HepG2 (cell line): ENCODE measurements around the gene NBEAL2. TPM values are rescaled to one million over a fixed set of nuclear protein-coding genes. Genes with fewer than 3 reads are reported as not detected.

Experiments used
- ATAC-seq: fragments of 200-7000 bp; cut with Tn5 transposase; 3 replicates; pipeline ENCODE4 v1.9.1; 2020; ENCODE audit warnings: mild to moderate bottlenecking, moderate library complexity
- BruUV-seq: library from RNA; stranded (reverse); fragments of 400-500 nt; replicated peaks from 2 replicates; lab custom pipeline; 2021; lab: Mats Ljungman, UMichigan
- CTCF ChIA-PET: fragments of 300-600 bp; formaldehyde crosslinking; extraction: SDS; loops from one replicate; lab custom pipeline; 2021; ENCODE audit warnings: low total read pairs, inconsistent platforms, low intra/inter-chr PET ratio; lab: Yijun Ruan, JAX
- POLR2A ChIA-PET: fragments of 350-600 bp; sonication (Branson Sonifier 250); formaldehyde crosslinking; loops from one replicate; lab custom pipeline; 2020; ENCODE audit warnings: antibody characterized with exemption, inconsistent platforms; lab: Yijun Ruan, JAX
- DNase-seq: peaks from one replicate; pipeline ENCODE4 v3.0.0-alpha.2; 2015; ENCODE audit warnings: low spot score
- FAIRE-seq: peaks from 3 replicates; lab custom pipeline; 2011; peaks lifted over from hg19 to GRCh38; lab: Jason Lieb, UNC
- H2AFZ ChIP-seq: one replicate; pipeline ENCODE4 v1.6.1; 2011; ENCODE audit warnings: low read length, inconsistent platforms
- H3K27ac ChIP-seq: fragments of 300-600 bp; 3 replicates; pipeline ENCODE4 v1.8.0; 2011; ENCODE audit warnings: mixed run types, mild to moderate bottlenecking, mixed read lengths, low read length, inconsistent platforms; ENCODE audit not compliant: insufficient read depth; ENCODE audit errors: extremely low read length
- H3K27me3 ChIP-seq, 2 experiments: fragments of 200-600 bp in 1 of 2; 2 replicates in 1 of 2; 3 replicates in 1 of 2; pipeline versions ENCODE4 v1.6.0 to v1.8.0; 2011; ENCODE audit warnings: low read length in 2 of 2, mild to moderate bottlenecking in 2 of 2, moderate library complexity in 2 of 2, inconsistent platforms in 1 of 2; ENCODE audit not compliant: insufficient read depth in 2 of 2, control insufficient read depth in 1 of 2
- H3K36me3 ChIP-seq, 2 experiments: fragments of 200-600 bp in 1 of 2; replicated peaks in 1 of 2; 2 replicates in 1 of 2; 3 replicates in 1 of 2; pipeline versions ENCODE4 v1.5.1 to v1.8.0; 2011; ENCODE audit warnings: low read length in 2 of 2, inconsistent platforms in 1 of 2; ENCODE audit not compliant: insufficient read depth in 2 of 2, control insufficient read depth in 1 of 2
- H3K4me1 ChIP-seq: 2 replicates; pipeline ENCODE4 v1.5.1; 2012; ENCODE audit warnings: low read length, inconsistent platforms; ENCODE audit not compliant: insufficient read depth
- H3K4me2 ChIP-seq: 2 replicates; pipeline ENCODE4 v1.6.0; 2011; ENCODE audit warnings: low read depth, low read length, inconsistent platforms
- H3K4me3 ChIP-seq, 3 experiments: fragments of 200-600 bp in 1 of 3; sonication (generic), shearing (Covaris generic) in 1 of 3; replicated peaks in 1 of 3; 2 replicates each; pipeline ENCODE4 v1.5.1; 2011 to 2016; ENCODE audit warnings: low read length in 3 of 3, inconsistent platforms in 2 of 3, low read depth in 2 of 3, mild to moderate bottlenecking in 2 of 3, control low read depth in 1 of 3, mixed read lengths in 1 of 3; ENCODE audit not compliant: insufficient read depth in 1 of 3
- H3K79me2 ChIP-seq: one replicate; pipeline ENCODE4 v1.6.1; 2011; ENCODE audit warnings: low read length, inconsistent platforms; ENCODE audit not compliant: insufficient read depth
- H3K9ac ChIP-seq: 2 replicates; pipeline ENCODE4 v1.6.0; 2011; ENCODE audit warnings: mild to moderate bottlenecking, low read depth, low read length, inconsistent platforms; ENCODE audit not compliant: insufficient read depth
- H3K9me3 ChIP-seq: 2 replicates; pipeline ENCODE4 v1.5.1; 2012; ENCODE audit warnings: mild to moderate bottlenecking, low read length
- H4K20me1 ChIP-seq: 2 replicates; pipeline ENCODE4 v1.6.0; 2011; ENCODE audit warnings: inconsistent platforms, mild to moderate bottlenecking, low read length, moderate library complexity; ENCODE audit not compliant: insufficient read depth
- ATF7 ChIP-seq, 2 experiments: fragments of 450-650 bp in 1 of 2; sonication (generic) in 1 of 2; formaldehyde crosslinking in 1 of 2; IDR thresholded peaks; 2 replicates each; pipeline versions ENCODE4 v1.4.0 to v1.6.1; 2016 to 2020; ENCODE audit warnings: antibody characterized with exemption in 1 of 2, mild to moderate bottlenecking in 1 of 2, missing genetic modification reagents in 1 of 2
- GZF1 ChIP-seq: sonication (generic); formaldehyde crosslinking; IDR thresholded peaks from 2 replicates; pipeline ENCODE4 v1.5.1; 2020; ENCODE audit warnings: mild to moderate bottlenecking, missing genetic modification reagents
- HNRNPLL ChIP-seq: fragments of 200-400 bp; formaldehyde crosslinking; IDR thresholded peaks from 2 replicates; pipeline ENCODE4 v1.6.1; 2017; ENCODE audit warnings: mild to moderate bottlenecking, low read depth, low read length; ENCODE audit not compliant: poor library complexity, severe bottlenecking
- KAT2B ChIP-seq: fragments of 150-350 bp; IDR thresholded peaks from 2 replicates; pipeline ENCODE4 v1.6.1; 2014; ENCODE audit warnings: low read depth, low read length, borderline replicate concordance
- NFE2L1 ChIP-seq: sonication (generic); formaldehyde crosslinking; IDR thresholded peaks from 2 replicates; pipeline ENCODE4 v1.4.0; 2020; ENCODE audit warnings: missing genetic modification reagents, mild to moderate bottlenecking, borderline replicate concordance
- TOE1 ChIP-seq: sonication (generic); formaldehyde crosslinking; IDR thresholded peaks from 2 replicates; pipeline ENCODE4 v1.4.0; 2020; ENCODE audit warnings: mild to moderate bottlenecking, missing genetic modification reagents
- ZNF432 ChIP-seq: sonication (generic); formaldehyde crosslinking; IDR thresholded peaks from 2 replicates; pipeline ENCODE4 v1.5.0; 2020; ENCODE audit warnings: missing genetic modification reagents, mild to moderate bottlenecking, borderline replicate concordance
- ZNF468 ChIP-seq: sonication (generic); formaldehyde crosslinking; IDR thresholded peaks from 2 replicates; pipeline ENCODE4 v1.8.0; 2022; ENCODE audit warnings: mild to moderate bottlenecking, moderate library complexity, missing genetic modification reagents
- ZNF776 ChIP-seq: sonication (generic); formaldehyde crosslinking; IDR thresholded peaks from 2 replicates; pipeline ENCODE4 v1.4.0; 2020; ENCODE audit warnings: mild to moderate bottlenecking, missing genetic modification reagents
- WGBS: methylation state at CpG from one replicate; pipeline ENCODE4 v1.1.6; 2017; ENCODE audit warnings: low lambda C conversion rate; 5-methylcytosine and 5-hydroxymethylcytosine counted together
- in situ Hi-C: cut with HindIII; loops from 2 replicates; pipeline ENCODE4 v1.10.0; 2017; ENCODE audit warnings: low pct_unique_long_range_greater_than_20kb; ENCODE audit not compliant: extremely low pct_ligation_motif_present
- intact Hi-C: fragments of 100-400 bp; cut with micrococcal nuclease; formaldehyde crosslinking; loops from one replicate; pipeline ENCODE4 v1.10.0; 2022; ENCODE audit not compliant: unreplicated experiment
- polyA plus RNA-seq, 8 experiments: library from polyadenylated mRNA; depleted of rRNA in 3 of 8; stranded (reverse) in 7 of 8; unstranded in 1 of 8; fragments of >200 nt; fragmentation: Illumina TruSeq in 4 of 8; extraction: Trizol in 4 of 8; gene quantifications; 2 replicates each; pipeline versions ENCODE4 v1.2.1 to v1.2.3, GENCODE V29; 2011 to 2016; ENCODE audit warnings: low read depth in 4 of 8, missing spikeins in 1 of 8, mixed read lengths in 1 of 8; ENCODE audit not compliant: insufficient read depth in 1 of 8
- total RNA-seq, 5 experiments: library from RNA; depleted of rRNA; stranded (reverse); fragments of >200 nt; fragmentation: Illumina TruSeq; extraction: Trizol; gene quantifications; 2 replicates each; pipeline ENCODE4 v1.2.3, GENCODE V29; 2016; ENCODE audit warnings: low read depth in 1 of 5
- TF ChIP-seq, protein P1 (sequence below), 2 experiments: sonication (generic) in 1 of 2; formaldehyde crosslinking in 1 of 2; IDR thresholded peaks; 2 replicates each; pipeline versions ENCODE4 v1.6.1 to v1.9.0; 2014 to 2022; ENCODE audit warnings: antibody characterized with exemption in 1 of 2, borderline replicate concordance in 1 of 2, inconsistent platforms in 1 of 2, low read depth in 1 of 2, missing genetic modification reagents in 1 of 2

The NBEAL2 gene
- total and polyA plus RNA-seq, 2 of the 13 experiments (the other 11 are each of a cell fraction or from before 2014, with no cell fraction given) = 9.7 to 12.4 TPM

DNA sequence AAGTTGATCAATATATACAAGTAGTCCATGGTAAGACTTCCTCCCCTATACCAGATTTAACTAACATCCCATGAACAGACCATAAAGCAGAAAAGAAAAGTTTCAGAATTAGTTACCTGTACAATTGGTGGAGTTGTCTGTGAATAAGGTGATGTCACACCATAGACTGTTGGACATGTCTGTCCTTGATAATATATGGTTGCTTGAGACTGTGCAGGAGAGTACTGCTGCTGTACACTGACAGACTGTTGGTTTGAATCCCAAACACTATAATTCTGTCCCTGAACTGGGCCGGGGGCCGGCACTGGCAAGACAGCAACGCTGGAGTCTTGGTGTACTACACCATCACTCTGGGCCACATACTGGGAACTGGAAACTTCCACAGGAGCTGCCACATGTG lies 77.2 kb downstream of the NBEAL2 start (continued):
- TF ChIP-seq, protein P1, sequence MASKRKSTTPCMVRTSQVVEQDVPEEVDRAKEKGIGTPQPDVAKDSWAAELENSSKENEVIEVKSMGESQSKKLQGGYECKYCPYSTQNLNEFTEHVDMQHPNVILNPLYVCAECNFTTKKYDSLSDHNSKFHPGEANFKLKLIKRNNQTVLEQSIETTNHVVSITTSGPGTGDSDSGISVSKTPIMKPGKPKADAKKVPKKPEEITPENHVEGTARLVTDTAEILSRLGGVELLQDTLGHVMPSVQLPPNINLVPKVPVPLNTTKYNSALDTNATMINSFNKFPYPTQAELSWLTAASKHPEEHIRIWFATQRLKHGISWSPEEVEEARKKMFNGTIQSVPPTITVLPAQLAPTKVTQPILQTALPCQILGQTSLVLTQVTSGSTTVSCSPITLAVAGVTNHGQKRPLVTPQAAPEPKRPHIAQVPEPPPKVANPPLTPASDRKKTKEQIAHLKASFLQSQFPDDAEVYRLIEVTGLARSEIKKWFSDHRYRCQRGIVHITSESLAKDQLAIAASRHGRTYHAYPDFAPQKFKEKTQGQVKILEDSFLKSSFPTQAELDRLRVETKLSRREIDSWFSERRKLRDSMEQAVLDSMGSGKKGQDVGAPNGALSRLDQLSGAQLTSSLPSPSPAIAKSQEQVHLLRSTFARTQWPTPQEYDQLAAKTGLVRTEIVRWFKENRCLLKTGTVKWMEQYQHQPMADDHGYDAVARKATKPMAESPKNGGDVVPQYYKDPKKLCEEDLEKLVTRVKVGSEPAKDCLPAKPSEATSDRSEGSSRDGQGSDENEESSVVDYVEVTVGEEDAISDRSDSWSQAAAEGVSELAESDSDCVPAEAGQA (IDR thresholded peaks at IDR 0.05; ENCODE audit: low read depth) = no peak
- TF ChIP-seq, protein P1 (CRISPR knock-in tag; IDR thresholded peaks at IDR 0.05; ENCODE audit: borderline replicate concordance) = no peak
- no peak for TF ChIP-seq TOE1 (CRISPR knock-in tag)
- no peak for TF ChIP-seq KAT2B
- TF ChIP-seq ZNF776 = no peak
- no peak for TF ChIP-seq ZNF468 (CRISPR knock-in tag)

DNA sequence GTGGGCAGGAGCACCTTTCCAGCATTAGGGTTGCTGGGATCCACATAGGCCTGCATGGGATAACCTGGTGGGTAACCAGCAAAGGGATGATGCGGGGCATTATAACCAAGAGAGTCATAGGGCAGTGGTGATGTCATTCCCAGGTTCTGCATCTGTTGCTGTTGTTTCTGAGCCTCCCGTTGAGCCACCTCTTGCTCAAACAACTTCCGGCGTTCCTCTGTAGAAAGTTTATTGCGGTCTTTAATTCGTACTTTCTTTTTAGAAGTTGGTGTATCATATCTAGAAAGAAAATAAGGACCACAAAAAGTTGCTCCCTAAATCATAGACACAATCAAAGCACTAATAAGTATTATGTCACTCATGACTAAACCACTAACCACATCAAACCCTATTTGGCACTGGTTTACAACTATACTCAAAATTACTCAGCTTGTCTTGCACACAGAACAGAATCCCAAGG lies 77.8 kb downstream of the NBEAL2 start:
- no TSS peak for BruUV-seq
- H3K36me3 ChIP-seq = peaks cover 9 to 48% of the 10 kb centered on the region in 2 experiments

More for the DNA sequence above, 77.8 kb downstream of the NBEAL2 start:
- Histone ChIP-seq H3K9ac (no peak overlapping the region), H2AFZ (no peak overlapping the region), H3K79me2 (peaks cover 1% of the 10 kb centered on the region), H3K9me3 (no peaks in the 10 kb centered on the region), H3K27ac (no peak overlapping the region), H3K4me1 (no peaks in the 10 kb centered on the region), H3K4me3 (no peak overlapping the region), H4K20me1 (no peaks in the 10 kb centered on the region), H3K4me2 (no peak overlapping the region), H3K27me3 (no peaks in the 10 kb centered on the region)
- intact Hi-C loops (no loop called here), in situ Hi-C loops (no loop called here)
- no peak for ATAC-seq
- no peak for DNase-seq
- CTCF ChIA-PET = no interaction called here
- no peak for TF ChIP-seq ZNF432 (CRISPR knock-in tag)
- TF ChIP-seq HNRNPLL = no peak
- peak; percentile 10; the same call in 1 of the 2 replicates for TF ChIP-seq ATF7 (IDR thresholded peaks at IDR 0.05)
- no peak for TF ChIP-seq ATF7 (CRISPR knock-in tag; IDR thresholded peaks at IDR 0.05)
- no peak for TF ChIP-seq NFE2L1
- TF ChIP-seq GZF1 (CRISPR knock-in tag) = no peak
- POLR2A ChIA-PET = no interaction called here
- WGBS = 97% methylated on average over 5 of the region's 6 CpGs
- no peak for FAIRE-seq
